ENCODE results near the gene IGSF23.
"Not testable (repeated sequence)": the region's sequence is repeated elsewhere in the genome, so short reads cannot be mapped to it uniquely, and the experiment has no call there.

IGSF23 gene

GRCh38 chr19:44670027-44670426 lies 56.7 kb downstream of the IGSF23 start:
- not testable (repeated sequence) for DNase-seq

GRCh38 chr19:44671400-44671799 lies 58.0 kb downstream of the IGSF23 start, which contains the start of gene CEACAM19:
Gene CEACAM19, plus strand, starts transcription at chr19:44671482. Its CDS starts 450 bp downstream, at chr19:44671932.
- DNase-seq = no peak

DNA sequence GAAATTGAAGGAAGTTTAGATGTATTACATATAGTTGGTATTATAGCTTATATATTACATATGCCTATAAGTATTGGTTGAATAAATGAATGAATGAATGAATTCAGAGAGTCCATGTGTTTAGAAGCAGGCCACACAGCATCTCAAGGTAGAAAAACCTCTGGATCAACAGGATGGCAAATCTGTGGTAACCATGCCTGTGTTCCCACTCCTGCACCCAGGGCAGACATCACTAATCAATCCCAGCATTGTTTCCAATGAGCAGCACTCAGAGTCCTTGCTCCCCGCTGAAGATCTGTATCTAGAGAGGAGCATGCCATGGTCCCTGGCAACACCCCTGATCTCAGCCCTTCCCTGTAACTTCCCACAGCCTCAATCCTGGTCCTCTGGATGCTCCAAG lies 58.9 kb downstream of the IGSF23 start:
- DNase-seq = no peak

DNA sequence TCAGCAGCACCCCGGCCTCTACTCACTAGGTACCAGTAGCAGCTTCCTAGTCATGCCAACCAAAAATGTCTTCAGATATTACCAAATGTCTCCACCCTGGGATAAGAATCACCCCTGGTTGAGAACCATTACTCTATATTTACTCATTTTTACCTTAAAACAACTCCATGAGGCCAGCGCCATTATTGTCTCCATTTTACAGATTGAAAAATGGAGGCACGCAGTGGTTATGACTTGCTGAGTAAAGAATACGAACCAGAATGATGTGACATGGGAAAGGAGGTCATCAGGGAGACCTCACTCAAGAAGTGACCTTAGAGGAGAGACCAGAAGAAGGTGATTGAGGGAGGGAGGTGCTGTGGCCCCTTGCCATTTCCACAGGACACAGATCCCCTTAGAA lies 60.1 kb downstream of the IGSF23 start:
- no peak for DNase-seq

- no peak for DNase-seq
Measured at GRCh38 chr19:44675521-44675920, 62.2 kb downstream of the IGSF23 start.

DNA sequence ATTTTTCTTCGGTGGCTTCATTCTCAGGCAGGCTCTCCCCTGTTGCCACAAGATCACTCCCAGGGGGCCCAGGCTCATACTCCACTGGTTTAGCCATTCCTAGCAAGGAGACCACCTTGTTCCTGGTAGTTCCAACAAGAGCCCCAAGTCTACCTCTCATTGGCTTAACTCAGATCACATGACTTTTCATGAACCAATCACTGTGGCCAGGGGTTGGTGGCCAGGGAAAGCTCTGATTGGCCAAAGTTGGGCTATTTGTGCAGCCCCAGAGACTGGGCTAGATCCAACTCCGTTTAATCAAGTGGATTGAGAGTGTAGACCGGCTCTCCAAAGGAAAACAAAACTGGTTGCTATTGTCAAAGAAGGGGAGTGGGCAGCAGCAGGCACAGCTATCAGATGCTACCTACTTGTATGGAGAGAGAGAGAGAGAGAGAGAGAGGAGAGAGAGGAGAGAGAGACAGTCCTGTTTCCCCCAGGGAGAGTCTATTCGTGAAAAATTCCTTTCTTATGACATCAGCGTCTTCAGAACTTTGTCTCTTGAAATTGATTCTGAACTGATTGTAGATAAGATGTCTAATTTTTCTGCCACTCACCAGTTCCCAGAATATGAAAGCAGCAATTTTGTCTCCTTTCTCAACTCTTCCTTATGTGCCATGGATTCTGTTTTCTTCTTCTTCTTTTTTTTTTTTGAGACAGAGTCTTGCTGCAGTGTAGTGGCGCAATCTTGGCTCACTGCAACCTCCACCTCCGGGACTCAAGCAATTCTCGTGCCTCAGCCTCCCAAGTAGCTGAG lies 63.9 kb downstream of the IGSF23 start:
- no peak for DNase-seq

GRCh38 chr19:44680536-44680935 lies 67.2 kb downstream of the IGSF23 start:
- no peak for DNase-seq

DNA sequence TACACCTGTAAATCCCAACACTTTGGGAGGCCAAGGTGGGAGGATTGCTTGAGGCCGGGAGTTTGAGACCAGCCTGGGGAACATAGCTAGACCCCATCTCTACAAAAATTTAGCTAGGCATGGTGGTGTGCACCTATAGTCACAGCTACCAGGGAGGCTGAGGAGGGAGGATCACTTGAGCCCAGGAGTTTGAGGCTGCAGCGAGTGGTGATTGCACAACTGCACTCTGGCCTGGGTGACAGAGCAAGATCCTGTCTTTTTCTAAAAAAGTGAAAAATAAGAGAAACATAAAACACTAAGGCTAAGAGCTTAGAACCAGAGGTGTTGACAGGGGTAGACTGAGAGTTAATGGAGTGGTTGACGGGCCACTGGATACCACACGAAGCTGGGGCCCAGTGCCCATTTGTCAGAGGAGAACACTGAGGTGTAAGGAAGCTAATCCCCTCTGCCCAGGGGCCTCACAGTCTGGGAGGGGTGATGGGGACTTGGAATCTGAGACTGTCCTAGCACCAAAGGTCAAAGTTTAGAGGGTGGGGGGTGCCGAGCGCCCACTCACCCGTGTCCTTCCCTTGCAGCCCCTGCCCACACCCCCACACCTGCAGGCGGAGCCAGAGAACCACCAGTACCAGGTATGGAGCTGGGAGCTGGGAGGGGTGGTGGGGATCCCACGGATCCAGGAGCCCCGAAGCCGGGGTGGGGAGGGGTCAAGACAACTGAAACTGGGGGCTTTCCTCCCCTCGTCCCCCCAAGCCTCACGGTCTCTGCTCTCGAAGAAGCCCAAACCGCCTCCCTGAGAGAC lies 68.8 kb downstream of the IGSF23 start:
- no peak for DNase-seq

GRCh38 chr19:44682807-44683206 lies 69.4 kb downstream of the IGSF23 start:
- no peak for DNase-seq

- DNase-seq = no peak
Measured at GRCh38 chr19:44683434-44684210, 70.3 kb downstream of the IGSF23 start.

GRCh38 chr19:44684396-44684795 lies 71.0 kb downstream of the IGSF23 start:
- DNase-seq = not testable (repeated sequence)

DNA sequence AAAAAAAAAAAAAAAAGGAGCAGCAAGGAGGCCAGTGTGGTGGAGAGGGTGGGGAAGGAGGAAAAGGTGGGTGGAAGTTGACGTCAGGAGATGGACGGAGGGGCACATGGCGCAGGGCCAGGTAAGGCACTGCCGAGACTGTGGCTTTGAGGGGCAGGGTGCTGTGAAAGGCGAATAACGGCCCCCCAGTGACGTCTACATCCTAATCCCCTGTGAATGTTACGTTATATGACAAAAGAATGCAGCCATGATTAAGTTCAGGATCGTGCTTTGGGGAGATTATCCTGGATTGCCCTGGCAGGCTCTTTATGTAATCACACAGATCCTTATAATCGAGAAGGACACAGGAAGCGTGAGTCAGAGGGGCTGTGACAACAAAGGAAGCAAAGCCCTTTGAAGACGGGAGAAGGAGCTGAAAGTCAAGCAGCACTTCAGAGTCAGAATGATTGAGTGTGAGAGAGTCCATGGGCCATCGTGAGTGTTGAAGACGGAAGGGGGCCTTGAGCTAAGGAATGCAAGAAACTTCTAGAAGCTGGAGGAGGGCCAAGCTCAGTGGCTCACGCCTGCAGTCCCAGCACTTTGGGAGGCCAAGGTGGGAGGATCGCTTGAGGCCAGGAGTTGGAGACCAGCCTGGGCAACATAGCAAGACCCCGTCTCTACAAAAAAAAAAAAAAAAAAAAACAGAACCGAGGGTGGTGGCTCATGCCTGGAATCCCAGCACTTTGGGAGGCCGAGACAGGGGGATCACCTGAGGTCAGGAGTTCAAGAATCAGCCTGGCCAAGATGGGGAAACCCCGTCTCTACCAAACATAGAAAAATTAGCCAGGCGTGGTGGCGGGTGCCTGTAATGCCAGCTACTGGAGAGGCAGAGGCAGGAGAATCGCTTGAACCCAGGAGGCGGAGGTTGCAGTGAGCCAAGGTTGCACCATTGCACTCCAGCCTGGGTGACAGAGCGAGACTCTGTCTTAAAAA lies 71.8 kb downstream of the IGSF23 start:
- DNase-seq = no peak

- no peak for DNase-seq
Measured at GRCh38 chr19:44685877-44686276, 72.5 kb downstream of the IGSF23 start.

Data from activated effector memory CD4-positive, alpha-beta T cell treated with anti-CD3 and anti-CD28 coated beads, Interleukin-2, amount 50 U/mL, for 16 hours (primary cell).